A673 (cell line): ENCODE data around the gene DOK6.

Source experiments
- EZH2 ChIP-seq: fragments of 200-600 bp; sonication (generic); IDR thresholded peaks from 2 replicates; pipeline ENCODE4 v1.6.1; 2017; ENCODE audit warnings: borderline replicate concordance, low read depth, mild to moderate bottlenecking, mixed read lengths, antibody characterized with exemption, low read length; ENCODE audit not compliant: poor library complexity, severe bottlenecking
- TF ChIP-seq, protein P1 (sequence below): fragments of 300-800, 200-600 bp; sonication (generic); conservative IDR thresholded peaks from 2 replicates; pipeline ENCODE4 v1.5.1; 2017; ENCODE audit warnings: low read depth, mild to moderate bottlenecking, antibody characterized with exemption, low read length, moderate library complexity, mixed read lengths

GRCh38 chr18:69444221-69444620 is 43.5 kb downstream of the DOK6 start:
- TF ChIP-seq, protein P1, sequence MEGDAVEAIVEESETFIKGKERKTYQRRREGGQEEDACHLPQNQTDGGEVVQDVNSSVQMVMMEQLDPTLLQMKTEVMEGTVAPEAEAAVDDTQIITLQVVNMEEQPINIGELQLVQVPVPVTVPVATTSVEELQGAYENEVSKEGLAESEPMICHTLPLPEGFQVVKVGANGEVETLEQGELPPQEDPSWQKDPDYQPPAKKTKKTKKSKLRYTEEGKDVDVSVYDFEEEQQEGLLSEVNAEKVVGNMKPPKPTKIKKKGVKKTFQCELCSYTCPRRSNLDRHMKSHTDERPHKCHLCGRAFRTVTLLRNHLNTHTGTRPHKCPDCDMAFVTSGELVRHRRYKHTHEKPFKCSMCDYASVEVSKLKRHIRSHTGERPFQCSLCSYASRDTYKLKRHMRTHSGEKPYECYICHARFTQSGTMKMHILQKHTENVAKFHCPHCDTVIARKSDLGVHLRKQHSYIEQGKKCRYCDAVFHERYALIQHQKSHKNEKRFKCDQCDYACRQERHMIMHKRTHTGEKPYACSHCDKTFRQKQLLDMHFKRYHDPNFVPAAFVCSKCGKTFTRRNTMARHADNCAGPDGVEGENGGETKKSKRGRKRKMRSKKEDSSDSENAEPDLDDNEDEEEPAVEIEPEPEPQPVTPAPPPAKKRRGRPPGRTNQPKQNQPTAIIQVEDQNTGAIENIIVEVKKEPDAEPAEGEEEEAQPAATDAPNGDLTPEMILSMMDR: no peak
- no peak for TF ChIP-seq EZH2
